ENCODE data around the gene TOP2B.

Gene TOP2B

GRCh38 chr3:25556447-25556846 is 108.3 kb downstream of the TOP2B start:
- no peak for DNase-seq (ENCODE audit: low spot score)

DNA sequence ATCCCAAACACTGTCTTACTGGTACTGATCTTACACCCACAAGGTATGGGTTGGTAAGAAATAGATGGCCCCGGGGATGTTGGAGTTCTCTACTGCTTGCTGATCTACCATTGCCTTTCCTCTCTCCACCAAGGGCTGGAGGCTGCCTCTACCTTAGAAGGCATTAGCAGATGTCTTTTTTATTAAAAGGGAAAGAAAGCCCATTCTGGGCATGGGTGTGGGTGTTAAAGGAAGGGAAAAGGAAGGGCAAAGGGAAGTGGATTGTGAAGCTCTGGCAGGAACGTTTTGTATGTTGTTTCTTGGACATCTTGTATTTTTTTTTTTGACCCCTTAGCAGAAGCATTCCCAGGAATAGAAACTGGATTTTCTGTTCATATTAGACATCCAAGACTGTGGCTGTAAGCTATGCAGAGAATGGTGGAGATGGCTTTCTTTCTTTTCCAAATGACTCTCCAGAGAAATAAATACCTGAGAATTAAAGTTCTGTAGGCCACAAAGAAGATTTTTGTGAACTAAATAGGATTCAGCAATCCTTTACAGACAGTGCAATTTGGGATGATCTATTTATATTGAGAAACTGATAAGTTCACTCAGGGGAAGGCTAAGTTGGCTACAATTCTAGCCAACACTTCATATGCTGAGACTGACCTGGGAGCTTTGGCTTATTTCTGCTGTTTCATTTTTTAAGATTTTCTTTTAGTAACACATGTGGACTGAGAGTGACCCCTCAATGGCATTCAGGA is 108.8 kb downstream of the TOP2B start:
- no peak for DNase-seq (ENCODE audit: low spot score)

DNA sequence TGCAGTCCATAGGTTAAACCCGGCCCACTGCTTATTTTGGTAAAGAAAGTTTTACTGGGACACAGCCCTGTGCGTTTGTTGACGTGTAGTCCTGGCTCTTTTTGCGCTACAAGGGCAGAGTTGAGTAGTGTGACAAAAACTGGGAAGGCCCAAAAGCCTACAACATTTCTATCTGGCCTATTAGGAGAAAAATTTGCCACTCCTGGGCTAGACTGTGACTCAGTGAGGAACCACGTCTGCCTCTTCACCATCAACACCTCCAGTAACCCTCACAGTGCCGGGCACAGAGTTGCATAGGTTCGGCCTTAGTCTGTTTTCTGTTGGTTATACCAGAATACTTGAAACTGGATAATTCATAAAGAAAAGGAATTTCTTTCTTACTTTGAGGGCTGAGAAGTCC is 110.3 kb downstream of the TOP2B start:
- DNase-seq (ENCODE audit: low spot score) = no peak

DNA sequence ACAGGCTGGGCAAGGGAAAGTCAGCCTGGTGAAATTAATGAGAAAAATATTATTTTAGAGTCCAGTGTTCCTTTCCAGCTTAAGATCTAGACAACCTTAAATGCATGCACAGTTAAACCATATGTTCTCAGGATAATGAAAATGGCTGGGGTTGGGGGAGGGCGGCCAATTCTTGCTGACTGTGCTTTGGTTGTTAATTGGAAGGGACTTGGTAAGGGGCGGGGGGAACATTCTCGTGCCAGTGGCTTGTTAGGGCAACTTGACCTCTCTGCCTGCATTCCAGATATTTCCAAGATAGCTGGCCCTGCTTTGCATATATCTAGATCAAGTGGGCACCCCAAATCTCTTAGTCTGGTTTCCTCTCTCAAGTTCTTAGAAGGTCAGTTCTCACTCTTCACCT is 112.5 kb downstream of the TOP2B start:
- DNase-seq (ENCODE audit: low spot score) = no peak

- no peak for DNase-seq (ENCODE audit: low spot score)
Measured at GRCh38 chr3:25548836-25549235, 115.9 kb downstream of the TOP2B start.

DNA sequence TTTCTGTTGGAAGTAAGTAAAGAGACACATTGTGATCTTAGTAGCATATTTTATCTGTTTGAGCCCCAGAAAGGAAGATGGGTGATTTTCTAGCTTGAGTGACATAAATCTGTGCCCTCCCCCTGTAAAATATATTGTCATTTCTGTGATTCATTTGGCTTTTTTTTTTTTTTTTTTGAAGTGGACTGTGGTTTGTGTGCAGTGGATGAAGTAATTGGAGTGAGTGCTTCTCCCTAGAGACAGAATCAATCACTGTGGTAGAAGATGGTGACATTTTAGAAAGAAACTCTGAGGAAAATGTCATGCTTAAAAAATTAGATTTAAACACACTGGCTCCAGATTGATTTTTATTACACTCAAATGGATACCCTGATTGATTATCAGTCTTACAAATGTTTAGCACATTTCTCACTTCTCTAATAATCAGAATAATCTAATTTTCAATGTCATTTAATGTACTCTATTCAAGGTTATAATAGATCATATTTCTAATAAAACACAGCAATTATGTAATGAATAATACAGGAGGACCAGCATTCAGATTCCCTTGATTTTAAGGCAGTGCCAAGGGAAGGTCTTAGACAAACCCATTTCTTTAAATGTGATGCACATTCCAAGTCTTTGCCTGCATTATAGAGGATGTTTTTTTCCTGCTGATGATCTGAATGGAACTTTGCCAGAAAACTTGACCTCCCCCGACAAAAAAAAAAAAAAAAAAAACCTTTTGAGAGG is 116.6 kb downstream of the TOP2B start:
- no peak for DNase-seq (ENCODE audit: low spot score)
